Left kidney (tissue), 8 donors: ENCODE data around the gene SCN1B. TPM values are rescaled to one million over a fixed set of nuclear protein-coding genes. Genes with fewer than 3 reads are reported as not detected.
"Not testable (repeated sequence)": the region's sequence is repeated elsewhere in the genome, so short reads cannot be mapped to it uniquely, and the experiment has no call there.

Experiments used
- DNase-seq: peaks from one replicate; pipeline ENCODE4 v3.0.0-alpha.2; 2013
- long read RNA-seq, 8 donors: transcript quantifications; one replicate each; lab custom pipeline, GENCODE V29; 2026
- polyA plus RNA-seq: library from polyadenylated mRNA; unstranded; fragments of 120-200 nt; gene quantifications from one replicate; pipeline ENCODE4 v1.2.1, GENCODE V29; 2013; ENCODE audit not compliant: insufficient read length

Gene SCN1B
- polyA plus RNA-seq = 0.96 TPM
- long read RNA-seq, donor 1 = 0 reads
- long read RNA-seq, donor 2 = 0 reads
- long read RNA-seq, donor 3 = 0 reads
- long read RNA-seq, donor 4 = 0 reads
- long read RNA-seq, donor 5, partial matches to known transcripts = 0 of 2 reads
- long read RNA-seq, donor 5, other reads (novel, unspliced or antisense) = 0 of 2 reads
- long read RNA-seq, donor 6 = 0 reads
- long read RNA-seq, donor 7 = 0 reads
- long read RNA-seq, donor 8 = 0 reads

DNA sequence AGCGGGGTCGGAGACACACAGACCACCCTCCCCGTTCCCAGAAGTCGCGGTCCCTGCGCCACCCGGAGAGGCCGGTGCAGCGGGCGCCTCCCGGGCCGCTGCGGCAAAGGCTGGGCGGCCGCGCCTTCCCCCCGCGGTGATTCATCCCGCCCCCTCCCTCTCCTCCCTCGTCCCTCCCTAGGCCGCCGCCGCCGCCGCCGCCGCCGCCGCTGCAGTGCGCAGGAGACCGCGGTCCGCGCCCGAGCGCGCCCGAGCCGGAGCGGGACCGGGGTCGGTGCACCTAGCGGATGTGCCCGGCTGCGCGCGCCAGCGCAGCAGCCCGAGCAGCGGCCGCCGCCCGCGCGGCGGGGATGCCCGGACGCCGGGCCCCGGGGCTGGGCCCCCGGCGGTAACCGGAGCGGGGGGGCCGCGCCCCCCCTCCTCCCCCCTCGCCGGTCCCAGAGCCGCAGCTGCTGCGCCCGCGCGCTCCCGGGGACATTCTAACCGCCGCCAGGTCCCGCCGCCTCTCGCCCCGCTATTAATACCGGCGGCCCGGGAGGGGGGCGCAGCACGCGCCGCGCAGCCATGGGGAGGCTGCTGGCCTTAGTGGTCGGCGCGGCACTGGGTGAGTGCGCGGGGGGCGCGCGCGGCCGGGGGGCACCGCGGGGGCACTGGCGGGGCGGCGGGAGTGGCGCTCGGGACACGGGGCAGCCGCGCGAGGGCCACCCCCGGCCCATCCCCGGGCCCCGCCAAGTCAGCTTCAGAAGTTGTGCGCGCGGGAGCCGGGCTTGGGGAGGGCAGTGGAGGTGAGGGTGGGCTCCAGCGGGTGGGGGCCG, at the start of gene SCN1B:
SCN1B (plus strand) TSS at position 214 of the 815 bp plus-strand sequence; CDS start at position 565, 351 bp downstream.
- DNase-seq = peak; percentile 45

- DNase-seq = no peak
Observed at GRCh38 chr19:34982275-34982674, 48.0 kb upstream of the SCN1B start.

DNA sequence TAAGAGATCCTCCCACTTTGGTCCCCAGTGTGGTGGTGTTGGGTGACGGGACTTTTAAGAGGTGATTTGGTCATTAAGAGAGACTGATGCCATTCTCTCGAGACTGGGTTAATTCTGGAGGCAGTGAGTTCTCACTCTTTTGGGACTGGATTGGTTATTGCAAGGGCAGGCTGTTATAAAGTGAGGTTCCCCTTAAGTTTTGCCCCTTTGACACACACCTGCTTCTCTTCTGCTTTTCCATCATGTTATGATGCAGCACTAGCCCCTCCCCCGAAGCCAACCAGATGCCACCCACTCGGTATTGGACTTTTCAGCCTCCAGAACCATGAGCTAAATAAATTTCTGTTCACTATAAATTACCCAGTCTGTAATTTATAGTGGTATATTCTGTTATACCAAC, 46.5 kb upstream of the SCN1B start:
- DNase-seq = no peak

DNA sequence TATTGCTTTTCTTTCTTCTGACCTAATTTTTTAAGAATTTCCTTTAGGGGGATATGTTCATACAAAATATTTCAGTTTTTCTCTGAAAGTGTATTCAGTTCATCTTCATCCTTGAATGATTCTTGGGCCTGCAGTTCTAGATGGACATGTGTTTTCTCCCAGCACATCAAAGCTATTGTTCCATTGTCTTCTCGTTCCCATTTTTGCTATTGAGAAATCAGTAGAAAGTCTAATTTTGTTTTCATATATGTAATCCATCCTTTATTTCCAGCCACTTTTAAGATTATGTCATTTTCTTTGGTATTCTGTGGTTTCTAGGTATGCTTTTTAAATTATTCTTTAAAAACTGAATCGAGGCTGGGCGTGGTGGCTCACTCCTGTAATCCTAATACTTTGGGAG, 46.0 kb upstream of the SCN1B start:
- DNase-seq = no peak

GRCh38 chr19:34985249-34986022, 44.8 kb upstream of the SCN1B start:
- DNase-seq = no peak

- no peak for DNase-seq
Observed at GRCh38 chr19:34988119-34988518, 42.2 kb upstream of the SCN1B start.

DNA sequence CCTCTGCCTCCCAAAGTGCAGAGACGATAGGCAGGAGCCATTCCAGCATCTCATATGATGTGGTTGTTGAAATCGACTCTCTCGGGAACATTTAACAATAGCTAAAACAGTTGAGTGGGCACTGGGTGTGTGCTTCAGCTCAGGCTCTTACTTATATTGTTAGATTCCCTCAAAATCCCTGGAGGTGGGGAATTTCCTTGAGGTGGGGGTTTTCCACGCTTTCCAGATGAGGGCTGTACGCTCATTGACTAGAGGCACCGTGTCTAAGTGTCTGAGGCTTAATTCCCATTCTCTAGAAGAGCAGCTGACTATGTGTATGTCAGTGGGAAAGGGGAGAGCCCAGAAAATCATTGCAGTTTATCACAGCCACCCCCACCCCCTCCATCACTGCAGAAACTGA, 41.0 kb upstream of the SCN1B start:
- DNase-seq = no peak

- DNase-seq = no peak
Observed at GRCh38 chr19:34990578-34991192, 39.6 kb upstream of the SCN1B start.

DNA sequence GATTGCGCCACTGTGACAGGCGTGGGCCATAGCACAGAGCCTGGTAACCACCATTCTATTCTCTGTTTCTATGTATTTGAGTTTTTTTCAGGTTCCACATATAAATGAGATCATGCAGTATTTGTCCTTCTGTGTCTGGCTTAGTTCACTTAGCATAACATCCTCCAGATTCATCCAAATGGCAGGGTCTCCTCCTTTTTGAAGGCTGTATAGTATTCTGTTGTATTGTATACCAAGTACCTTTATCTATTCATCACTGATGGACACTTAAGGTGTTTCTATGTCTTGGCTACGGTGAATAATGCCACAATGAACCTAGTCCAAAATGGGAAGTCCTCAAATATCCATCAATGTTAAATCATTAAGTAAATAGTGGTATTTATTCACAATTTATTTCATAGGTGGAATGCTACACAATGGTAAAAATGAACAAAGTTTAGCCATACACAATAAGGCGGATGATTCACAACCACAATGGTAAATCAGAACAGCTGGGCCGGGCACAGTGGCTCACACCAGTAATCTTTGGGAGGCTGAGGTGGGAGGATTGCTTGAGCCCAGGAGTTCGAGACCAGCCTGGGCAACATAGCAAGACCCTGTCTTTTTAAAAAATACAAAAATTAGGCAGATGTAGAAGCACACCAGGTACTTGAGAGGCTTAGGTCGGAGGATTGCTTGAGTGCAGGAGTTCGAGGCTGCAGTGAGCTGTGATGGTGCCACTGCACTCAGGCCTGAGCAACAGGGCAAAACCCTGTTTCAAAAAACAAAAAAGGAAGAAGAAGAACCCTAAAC, 38.5 kb upstream of the SCN1B start:
- DNase-seq = no peak

DNA sequence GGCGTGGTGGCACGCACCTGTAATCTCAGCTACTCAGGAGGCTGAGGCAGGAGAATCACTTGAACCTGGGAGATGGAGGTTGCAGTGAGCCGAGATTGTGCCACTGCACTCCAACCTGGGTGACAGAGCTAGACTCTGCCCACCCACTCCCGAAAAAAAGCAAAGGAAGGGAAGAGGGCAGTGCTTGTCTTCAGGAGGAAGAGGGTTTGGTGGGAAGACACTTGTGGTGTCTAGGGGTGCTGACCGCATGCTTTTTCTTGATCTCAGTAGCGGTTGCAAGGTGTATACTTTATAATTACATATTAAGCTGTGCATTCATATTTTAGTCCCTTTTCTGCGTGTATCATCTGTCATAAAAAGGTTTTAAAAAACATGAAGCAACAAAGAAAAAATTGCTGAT, 37.7 kb upstream of the SCN1B start:
- DNase-seq = not testable (repeated sequence)

DNA sequence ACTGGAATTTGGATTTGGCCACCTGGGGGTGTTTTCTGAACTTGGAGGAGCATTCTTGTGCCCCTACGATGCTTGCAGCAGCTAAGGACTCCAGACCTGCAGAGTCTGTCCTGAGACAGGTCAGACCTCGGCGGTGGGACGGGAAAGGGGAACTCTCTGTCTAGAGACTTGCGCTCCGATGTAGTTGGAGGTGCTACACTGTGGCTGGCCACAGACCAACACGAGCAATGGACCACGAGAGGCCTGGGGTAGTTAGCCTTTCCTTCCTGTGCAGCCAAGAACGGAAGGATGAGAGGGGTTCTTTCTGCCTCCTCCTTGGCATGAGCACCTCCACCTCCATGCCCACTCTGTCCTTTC, 36.0 kb upstream of the SCN1B start:
- DNase-seq = no peak

- DNase-seq = no peak
Observed at GRCh38 chr19:34994643-34995541, 35.4 kb upstream of the SCN1B start.

- no peak for DNase-seq
Observed at GRCh38 chr19:34995551-34995950, 34.7 kb upstream of the SCN1B start.

DNA sequence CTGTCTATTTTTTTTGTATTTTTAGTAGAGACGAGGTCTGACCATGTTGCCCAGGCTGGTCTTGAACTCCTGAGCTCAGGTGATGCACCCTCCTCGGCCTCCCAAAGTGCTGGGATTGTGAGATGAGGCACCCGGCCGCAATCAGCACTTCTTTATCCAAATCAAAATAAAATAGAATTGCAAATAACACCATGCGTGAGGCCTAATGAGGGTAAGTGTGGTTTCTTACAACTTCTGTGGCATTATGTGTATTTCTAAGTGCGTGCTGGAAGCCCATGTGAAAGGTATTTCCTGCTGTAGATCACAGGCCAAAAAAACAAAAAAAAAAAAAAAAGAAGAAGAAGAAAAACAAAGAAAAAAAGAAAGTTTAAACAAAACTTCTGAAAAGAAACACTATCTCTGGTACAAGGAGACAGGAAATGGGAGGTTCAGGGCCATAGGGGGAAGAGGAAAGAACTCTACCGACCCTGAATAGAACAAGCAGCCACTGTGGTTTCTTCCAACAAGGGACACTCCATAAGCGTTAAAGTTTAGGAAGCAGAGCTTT, 33.1 kb upstream of the SCN1B start:
- DNase-seq = no peak

- DNase-seq = not testable (repeated sequence)
Observed at GRCh38 chr19:34998224-34998623, 32.0 kb upstream of the SCN1B start.

GRCh38 chr19:34998777-34999497, 31.3 kb upstream of the SCN1B start:
- no peak for DNase-seq

DNA sequence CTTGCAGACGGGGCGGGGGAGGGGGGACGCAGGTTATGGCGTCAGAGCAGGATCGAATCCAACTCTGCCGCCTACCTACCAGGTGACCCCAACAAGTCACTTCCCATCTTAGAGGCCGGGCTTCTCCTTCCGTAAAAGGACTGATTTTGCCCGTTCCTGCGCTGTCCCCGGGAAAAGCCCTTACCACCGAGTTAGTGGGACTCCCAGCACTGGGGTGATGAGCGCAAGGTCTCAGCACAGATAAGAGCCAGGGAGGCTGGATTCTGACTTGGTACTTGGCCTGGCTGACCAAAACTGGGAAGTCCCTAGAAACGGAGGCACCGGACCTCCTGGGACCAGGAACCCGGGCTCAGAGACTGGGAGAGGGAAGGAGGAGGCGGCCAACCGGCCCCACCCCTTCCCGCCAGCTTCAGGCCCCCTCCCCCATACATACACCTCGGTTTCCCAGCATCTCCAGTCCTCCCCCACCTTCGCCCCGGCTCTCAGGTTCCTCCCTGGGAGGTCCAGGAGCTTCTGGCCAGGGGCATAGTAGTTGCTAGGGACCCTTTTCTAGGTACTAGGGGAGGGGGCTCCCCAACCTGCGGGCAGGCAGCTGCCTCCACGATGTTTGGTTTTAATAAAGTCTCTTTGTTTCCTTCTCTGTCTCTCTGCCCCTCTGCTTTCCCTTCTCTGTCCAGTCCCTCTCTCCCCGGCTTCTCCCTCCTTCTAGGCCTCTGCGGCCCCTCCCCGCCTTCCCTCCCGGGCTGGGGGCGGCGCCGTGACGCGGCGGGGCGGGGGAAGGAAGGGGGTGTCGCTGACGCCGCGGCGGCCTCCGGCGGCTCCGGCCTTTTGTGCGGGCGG, 30.6 kb upstream of the SCN1B start, which contains the start of gene GRAMD1A:
GRAMD1A (plus strand) TSS at position 826 of the 840 bp plus-strand sequence. CDS start 156 bp downstream, outside the sequence.
- peak; percentile 91 for DNase-seq

DNA sequence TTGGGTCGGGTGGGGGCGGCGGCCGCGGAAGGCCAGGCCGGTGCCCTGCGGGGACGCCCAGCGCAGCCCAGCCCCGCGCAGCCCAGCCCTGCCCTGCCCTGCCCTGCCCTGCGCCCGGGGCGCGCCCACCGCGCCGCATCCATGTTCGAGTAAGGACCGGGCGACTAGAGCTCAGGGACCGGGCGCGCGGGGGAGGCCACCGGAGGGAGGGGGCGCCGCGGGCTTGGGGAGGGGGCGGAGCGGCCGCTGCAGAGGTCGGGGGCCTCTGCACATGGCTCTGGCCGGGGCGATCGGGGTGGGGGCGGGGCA, 30.0 kb upstream of the SCN1B start:
- DNase-seq = no peak
